K562 (cell line): ENCODE data around the gene AGAP1. TPM values are rescaled to one million over a fixed set of nuclear protein-coding genes. Genes with fewer than 3 reads are reported as not detected.

Experiments used
- FOXA1 ChIP-seq: fragments of 450-650 bp; IDR thresholded peaks from 2 replicates; pipeline ENCODE4 v1.6.1; 2016; ENCODE audit warnings: mild to moderate bottlenecking, borderline replicate concordance
- NR1H2 ChIP-seq: sonication (generic); formaldehyde crosslinking; IDR thresholded peaks from 2 replicates; pipeline ENCODE4 v1.4.0; 2020; ENCODE audit warnings: mild to moderate bottlenecking, missing genetic modification reagents
- PHTF2 ChIP-seq: fragments of 250-450 bp; sonication (Bioruptor Pico); IDR thresholded peaks from 2 replicates; pipeline ENCODE4 v1.5.0; 2021; ENCODE audit warnings: mild to moderate bottlenecking
- PRMT5 ChIP-seq: sonication (generic); formaldehyde crosslinking; IDR thresholded peaks from 2 replicates; pipeline ENCODE4 v1.5.0; 2020; ENCODE audit warnings: missing genetic modification reagents
- ZNF23 ChIP-seq: fragments of 250-450 bp; sonication (Bioruptor Pico); IDR thresholded peaks from 2 replicates; pipeline ENCODE4 v1.4.0; 2020; ENCODE audit warnings: mild to moderate bottlenecking
- polyA plus RNA-seq, 8 experiments: library from polyadenylated mRNA; depleted of rRNA in 4 of 8; stranded (reverse) in 5 of 8; unstranded in 3 of 8; fragments of >200 nt; fragmentation: Nextera tagmentation in 2 of 8; fragmentation: Illumina TruSeq in 1 of 8; extraction: Ambion mirVana in 2 of 8; extraction: Trizol in 1 of 8; gene quantifications; 2 replicates each; pipeline versions ENCODE4 v1.2.1 to v1.2.3, GENCODE V29; 2011 to 2014; ENCODE audit warnings: inconsistent platforms in 1 of 8, missing spikeins in 1 of 8
- total RNA-seq, 7 experiments: library from RNA; depleted of rRNA in 6 of 7; stranded (reverse); fragments of >200 nt in 6 of 7; fragmentation: Illumina TruSeq in 2 of 7; extraction: Trizol in 2 of 7; gene quantifications; 2 replicates each; pipeline versions ENCODE4 v1.2.1 to v1.2.3, GENCODE V29; 2011 to 2021; ENCODE audit warnings: low replicate concordance in 1 of 7
- TF ChIP-seq, protein P1 (sequence below): fragments of 250-450 bp; sonication (Bioruptor Pico); IDR thresholded peaks from 2 replicates; pipeline ENCODE4 v1.8.0; 2021; ENCODE audit warnings: moderate library complexity, mild to moderate bottlenecking, inconsistent platforms
- TF ChIP-seq, protein P2 (sequence below), 2 experiments: fragments of 450-650 bp; formaldehyde crosslinking in 1 of 2; IDR thresholded peaks; 2 replicates each; pipeline versions ENCODE4 v1.4.0 to v1.6.1; 2014 to 2020; ENCODE audit warnings: mild to moderate bottlenecking in 2 of 2, borderline replicate concordance in 1 of 2, low read depth in 1 of 2
- TF ChIP-seq, protein P3 (sequence below): fragments of 450-650 bp; IDR thresholded peaks from 2 replicates; pipeline ENCODE4 v1.7.1; 2018; ENCODE audit warnings: mild to moderate bottlenecking, low read depth; ENCODE audit not compliant: partially characterized antibody

The AGAP1 gene
- total and polyA plus RNA-seq, 9 of the 15 experiments (the other 6 are each of a cell fraction or from before 2014, with no cell fraction given) = 1.3 to 24.0 (median 10.6) TPM

DNA sequence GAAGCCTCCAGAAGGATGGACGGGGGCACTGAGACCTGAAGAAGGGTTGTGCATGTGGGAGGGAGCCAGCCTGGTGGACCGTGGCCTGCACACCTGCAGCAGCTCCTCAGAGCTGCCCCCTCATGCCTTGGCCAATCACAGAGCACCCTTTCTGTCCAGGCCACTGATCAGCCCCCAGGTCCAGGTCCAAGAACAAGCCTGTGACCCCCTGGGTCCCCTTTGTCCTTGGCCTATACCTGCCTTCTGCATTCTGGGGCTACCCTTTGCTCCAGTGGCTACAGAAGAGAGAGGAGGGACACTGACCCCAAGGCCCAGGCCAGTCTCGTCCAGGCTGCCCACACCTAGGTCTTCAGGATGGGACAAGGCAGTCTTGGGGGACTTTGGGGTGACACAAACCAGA, 62.2 kb downstream of the AGAP1 start (continued):
- TF ChIP-seq, protein P1, sequence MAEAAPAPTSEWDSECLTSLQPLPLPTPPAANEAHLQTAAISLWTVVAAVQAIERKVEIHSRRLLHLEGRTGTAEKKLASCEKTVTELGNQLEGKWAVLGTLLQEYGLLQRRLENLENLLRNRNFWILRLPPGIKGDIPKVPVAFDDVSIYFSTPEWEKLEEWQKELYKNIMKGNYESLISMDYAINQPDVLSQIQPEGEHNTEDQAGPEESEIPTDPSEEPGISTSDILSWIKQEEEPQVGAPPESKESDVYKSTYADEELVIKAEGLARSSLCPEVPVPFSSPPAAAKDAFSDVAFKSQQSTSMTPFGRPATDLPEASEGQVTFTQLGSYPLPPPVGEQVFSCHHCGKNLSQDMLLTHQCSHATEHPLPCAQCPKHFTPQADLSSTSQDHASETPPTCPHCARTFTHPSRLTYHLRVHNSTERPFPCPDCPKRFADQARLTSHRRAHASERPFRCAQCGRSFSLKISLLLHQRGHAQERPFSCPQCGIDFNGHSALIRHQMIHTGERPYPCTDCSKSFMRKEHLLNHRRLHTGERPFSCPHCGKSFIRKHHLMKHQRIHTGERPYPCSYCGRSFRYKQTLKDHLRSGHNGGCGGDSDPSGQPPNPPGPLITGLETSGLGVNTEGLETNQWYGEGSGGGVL (CRISPR knock-in tag) = no peak
- no peak for TF ChIP-seq FOXA1
- TF ChIP-seq PRMT5 (CRISPR knock-in tag) = no peak
- TF ChIP-seq, protein P2, sequence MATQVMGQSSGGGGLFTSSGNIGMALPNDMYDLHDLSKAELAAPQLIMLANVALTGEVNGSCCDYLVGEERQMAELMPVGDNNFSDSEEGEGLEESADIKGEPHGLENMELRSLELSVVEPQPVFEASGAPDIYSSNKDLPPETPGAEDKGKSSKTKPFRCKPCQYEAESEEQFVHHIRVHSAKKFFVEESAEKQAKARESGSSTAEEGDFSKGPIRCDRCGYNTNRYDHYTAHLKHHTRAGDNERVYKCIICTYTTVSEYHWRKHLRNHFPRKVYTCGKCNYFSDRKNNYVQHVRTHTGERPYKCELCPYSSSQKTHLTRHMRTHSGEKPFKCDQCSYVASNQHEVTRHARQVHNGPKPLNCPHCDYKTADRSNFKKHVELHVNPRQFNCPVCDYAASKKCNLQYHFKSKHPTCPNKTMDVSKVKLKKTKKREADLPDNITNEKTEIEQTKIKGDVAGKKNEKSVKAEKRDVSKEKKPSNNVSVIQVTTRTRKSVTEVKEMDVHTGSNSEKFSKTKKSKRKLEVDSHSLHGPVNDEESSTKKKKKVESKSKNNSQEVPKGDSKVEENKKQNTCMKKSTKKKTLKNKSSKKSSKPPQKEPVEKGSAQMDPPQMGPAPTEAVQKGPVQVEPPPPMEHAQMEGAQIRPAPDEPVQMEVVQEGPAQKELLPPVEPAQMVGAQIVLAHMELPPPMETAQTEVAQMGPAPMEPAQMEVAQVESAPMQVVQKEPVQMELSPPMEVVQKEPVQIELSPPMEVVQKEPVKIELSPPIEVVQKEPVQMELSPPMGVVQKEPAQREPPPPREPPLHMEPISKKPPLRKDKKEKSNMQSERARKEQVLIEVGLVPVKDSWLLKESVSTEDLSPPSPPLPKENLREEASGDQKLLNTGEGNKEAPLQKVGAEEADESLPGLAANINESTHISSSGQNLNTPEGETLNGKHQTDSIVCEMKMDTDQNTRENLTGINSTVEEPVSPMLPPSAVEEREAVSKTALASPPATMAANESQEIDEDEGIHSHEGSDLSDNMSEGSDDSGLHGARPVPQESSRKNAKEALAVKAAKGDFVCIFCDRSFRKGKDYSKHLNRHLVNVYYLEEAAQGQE (IDR thresholded peaks at IDR 0.05; ENCODE audit: borderline replicate concordance) = no peak
- TF ChIP-seq, protein P2 (CRISPR knock-in tag; IDR thresholded peaks at IDR 0.05; ENCODE audit: low read depth) = no peak
- no peak for TF ChIP-seq PHTF2 (CRISPR knock-in tag)
- TF ChIP-seq NR1H2 (CRISPR knock-in tag) = no peak
- no peak for TF ChIP-seq ZNF23
- TF ChIP-seq, protein P3, sequence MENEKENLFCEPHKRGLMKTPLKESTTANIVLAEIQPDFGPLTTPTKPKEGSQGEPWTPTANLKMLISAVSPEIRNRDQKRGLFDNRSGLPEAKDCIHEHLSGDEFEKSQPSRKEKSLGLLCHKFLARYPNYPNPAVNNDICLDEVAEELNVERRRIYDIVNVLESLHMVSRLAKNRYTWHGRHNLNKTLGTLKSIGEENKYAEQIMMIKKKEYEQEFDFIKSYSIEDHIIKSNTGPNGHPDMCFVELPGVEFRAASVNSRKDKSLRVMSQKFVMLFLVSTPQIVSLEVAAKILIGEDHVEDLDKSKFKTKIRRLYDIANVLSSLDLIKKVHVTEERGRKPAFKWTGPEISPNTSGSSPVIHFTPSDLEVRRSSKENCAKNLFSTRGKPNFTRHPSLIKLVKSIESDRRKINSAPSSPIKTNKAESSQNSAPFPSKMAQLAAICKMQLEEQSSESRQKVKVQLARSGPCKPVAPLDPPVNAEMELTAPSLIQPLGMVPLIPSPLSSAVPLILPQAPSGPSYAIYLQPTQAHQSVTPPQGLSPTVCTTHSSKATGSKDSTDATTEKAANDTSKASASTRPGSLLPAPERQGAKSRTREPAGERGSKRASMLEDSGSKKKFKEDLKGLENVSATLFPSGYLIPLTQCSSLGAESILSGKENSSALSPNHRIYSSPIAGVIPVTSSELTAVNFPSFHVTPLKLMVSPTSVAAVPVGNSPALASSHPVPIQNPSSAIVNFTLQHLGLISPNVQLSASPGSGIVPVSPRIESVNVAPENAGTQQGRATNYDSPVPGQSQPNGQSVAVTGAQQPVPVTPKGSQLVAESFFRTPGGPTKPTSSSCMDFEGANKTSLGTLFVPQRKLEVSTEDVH = no peak
